ENCODE measurements around the gene PRDX6. TPM values are rescaled to one million over a fixed set of nuclear protein-coding genes. Genes with fewer than 3 reads are reported as not detected.

The PRDX6 gene
- total RNA-seq, 1 experiment from 2014 or later, result 533 TPM

GRCh38 chr1:173430677-173431303 is 46.3 kb upstream of the PRDX6 start:
- Histone ChIP-seq H2AK5ac (ENCODE audit: insufficient read length, low read length) (no peak overlapping the region), H3K4me1 (ENCODE audit: insufficient read depth, low read length) (peaks cover 4% of the 10 kb centered on the region; the same call in 1 of the 2 replicates), H2BK15ac (ENCODE audit: low read depth, low read length) (no peak overlapping the region), H3K9me3 (ENCODE audit: control insufficient read depth, low read depth, low read length) (no peaks in the 10 kb centered on the region), H3K23ac (ENCODE audit: insufficient read length, low read depth, low read length) (no peak overlapping the region), H3K27me3 (ENCODE audit: insufficient read depth, low read length) (no peaks in the 10 kb centered on the region), H3K79me1 (ENCODE audit: insufficient read depth, low read depth, low read length, poor library complexity, severe bottlenecking) (no peaks in the 10 kb centered on the region), H2BK12ac (ENCODE audit: insufficient read length, low read depth, low read length) (no peak overlapping the region), H3K79me2 (ENCODE audit: insufficient read depth, low read length) (no peaks in the 10 kb centered on the region), H4K91ac (ENCODE audit: insufficient read length, low read depth, low read length) (no peak overlapping the region), H3K56ac (ENCODE audit: insufficient read length, low read depth, low read length) (no peak overlapping the region), H2BK20ac (ENCODE audit: low read depth, low read length, poor library complexity, severe bottlenecking) (no peak overlapping the region), H4K8ac (replicated peaks; ENCODE audit: insufficient read length, low read depth, low read length) (no peak overlapping the region), H3K14ac (ENCODE audit: insufficient read depth, low read length) (no peak overlapping the region), H3K4me2 (ENCODE audit: insufficient read depth, insufficient read length, low read length) (peak overlapping the region; percentile 27), H2AFZ (ENCODE audit: low read length) (no peak overlapping the region), H3K9ac (ENCODE audit: extremely low read depth, insufficient read length, low read length) (no peak overlapping the region), H3K27ac (ENCODE audit: insufficient read length, low read depth, low read length) (no peak overlapping the region), H3T11ph (ENCODE audit: low read length) (no peak overlapping the region), H3K23me2 (ENCODE audit: insufficient read length, low read depth, low read length, poor library complexity, severe bottlenecking) (no peaks in the 10 kb centered on the region), H4K5ac (ENCODE audit: insufficient read length, low read depth, low read length) (no peak overlapping the region), H2BK5ac (ENCODE audit: insufficient read length, low read length) (no peak overlapping the region), H2BK120ac (ENCODE audit: low read depth, low read length, poor library complexity, severe bottlenecking) (no peak overlapping the region), H3K18ac (ENCODE audit: insufficient read length, low read depth, low read length) (no peak overlapping the region), H3K4ac (ENCODE audit: low read depth, low read length) (no peak overlapping the region), H4K20me1 (ENCODE audit: control insufficient read depth, insufficient read depth, insufficient read length) (no peaks in the 10 kb centered on the region)
- DNase-seq, result no peak
- no peaks in the 10 kb centered on the region for H3K9me3 Mint-ChIP-seq
- H3K27me3 Mint-ChIP-seq (ENCODE audit: low read depth), result no peaks in the 10 kb centered on the region; the same call in 1 of the 2 replicates
- WGBS (ENCODE audit: extremely low coverage, insufficient read length, low lambda C conversion rate), result no CpG with 5 or more reads among the region's 2 CpGs
- H3K4me3 Mint-ChIP-seq, result peak overlapping the region; percentile 24 to 45; a peak in 4 of 5 replicates
- no peak for TF ChIP-seq CTCF (conservative IDR thresholded peaks at IDR 0.05)
- peaks cover 0 to 5% (median 3%) of the 10 kb centered on the region in 3 experiments; a peak in 4 of 7 replicates for H3K36me3 Mint-ChIP-seq (ENCODE audit: insufficient read depth in 1 of 3, low read depth in 3 of 3)
- peaks cover 40 to 45% of the 10 kb centered on the region in 2 experiments for H3K4me1 Mint-ChIP-seq
- peak overlapping the region; percentile 90 to 97 (median 97) for H3K27ac Mint-ChIP-seq
